Measurements from ENCODE around the gene MCHR1.

The MCHR1 gene

GRCh38 chr22:40661671-40662070, 17.6 kb upstream of the MCHR1 start:
- TF ChIP-seq CTCF (conservative IDR thresholded peaks at IDR 0.05): no peak
- H3K27ac ChIP-seq: no peak overlapping the region

GRCh38 chr22:40665312-40665711, 14.0 kb upstream of the MCHR1 start:
- TF ChIP-seq CTCF (conservative IDR thresholded peaks at IDR 0.05): no peak
- no peak overlapping the region for H3K27ac ChIP-seq

DNA sequence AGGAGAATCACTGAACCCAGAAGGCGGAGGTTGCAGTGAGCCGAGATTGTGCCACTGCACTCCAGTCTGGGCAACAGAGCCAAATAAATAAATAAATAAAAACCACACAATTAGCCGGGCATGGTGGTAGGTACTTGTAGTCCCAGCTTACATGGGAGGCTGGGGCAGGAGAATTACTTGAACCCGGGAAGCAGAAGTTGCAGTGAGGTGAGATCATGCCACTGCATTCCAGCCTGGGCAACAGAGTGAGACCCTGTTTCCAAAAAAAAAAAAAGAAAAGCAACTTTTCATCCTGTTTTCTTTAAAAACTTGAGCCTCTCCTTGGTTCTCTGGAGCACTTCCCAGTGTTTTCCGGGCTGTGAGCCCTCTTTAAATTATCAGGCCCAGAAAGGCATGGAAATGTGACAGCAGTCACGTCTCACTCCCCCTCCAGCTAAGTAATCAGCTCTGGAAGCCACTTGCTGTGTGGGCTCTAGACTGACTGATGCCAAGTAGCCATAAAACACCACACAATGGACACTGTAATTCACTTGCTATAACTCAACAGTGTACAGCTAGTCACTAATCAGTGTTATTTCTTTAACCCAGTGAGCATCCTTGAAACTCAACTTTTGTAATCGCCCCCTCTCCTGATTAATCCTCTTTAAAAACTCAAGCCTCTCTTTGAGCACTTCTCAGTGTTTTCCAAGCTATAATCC, 13.0 kb upstream of the MCHR1 start:
- H3K27ac ChIP-seq: no peak overlapping the region
- TF ChIP-seq CTCF (conservative IDR thresholded peaks at IDR 0.05): no peak

GRCh38 chr22:40668611-40669411, 10.5 kb upstream of the MCHR1 start:
- no peak for TF ChIP-seq CTCF (conservative IDR thresholded peaks at IDR 0.05)
- no peak overlapping the region for H3K27ac ChIP-seq

- no peak overlapping the region for H3K27ac ChIP-seq
- TF ChIP-seq CTCF (conservative IDR thresholded peaks at IDR 0.05): no peak
Measured at GRCh38 chr22:40670058-40670457, 9.2 kb upstream of the MCHR1 start.

DNA sequence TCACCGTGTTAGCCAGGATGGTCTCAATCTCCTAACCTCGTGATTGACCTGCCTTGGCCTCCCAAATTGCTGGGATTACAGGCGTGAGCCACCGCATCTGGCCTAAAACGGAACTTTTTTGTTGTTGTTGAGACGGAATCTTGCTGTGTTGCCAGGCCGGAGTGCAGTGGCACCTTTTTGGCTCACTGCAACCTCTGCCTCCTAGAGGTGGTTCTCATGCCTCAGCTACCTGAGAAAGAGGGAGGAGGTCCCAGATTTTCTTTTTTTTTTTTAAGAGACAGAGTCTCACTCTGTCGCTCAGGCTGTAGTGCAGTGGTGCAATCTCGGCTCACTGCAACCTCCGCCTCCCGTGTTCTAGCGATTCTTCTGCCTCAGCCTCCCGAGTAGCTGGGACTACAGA, 7.9 kb upstream of the MCHR1 start:
- TF ChIP-seq CTCF (conservative IDR thresholded peaks at IDR 0.05): no peak
- no peak overlapping the region for H3K27ac ChIP-seq

- TF ChIP-seq CTCF (conservative IDR thresholded peaks at IDR 0.05): no peak
- H3K27ac ChIP-seq: no peak overlapping the region
Measured at GRCh38 chr22:40671796-40672360, 7.4 kb upstream of the MCHR1 start.
